Suppressor macrophage treated with lipopolysaccharide for 1 hour (primary cell): ENCODE results near the gene PRR20G.

Experiments used
- DNase-seq, 3 donors: peaks; one replicate each; pipeline ENCODE4 v3.0.0-alpha.2; 2020 to 2022

PRR20G gene

GRCh38 chr3:127262533-127262932 lies 25.3 kb downstream of the PRR20G start:
- no peak for DNase-seq

GRCh38 chr3:127261925-127262324 lies 25.9 kb downstream of the PRR20G start:
- DNase-seq: no peak

- DNase-seq: no peak
These were observed 26.9 kb downstream of the PRR20G start for GRCh38 chr3:127260826-127261555.

- DNase-seq: no peak
These were observed 27.4 kb downstream of the PRR20G start for GRCh38 chr3:127260416-127260815.

- no peak for DNase-seq
These were observed 28.0 kb downstream of the PRR20G start for GRCh38 chr3:127259882-127260281.

- no peak for DNase-seq
These were observed 29.1 kb downstream of the PRR20G start for GRCh38 chr3:127258733-127259132.

- DNase-seq: no peak
These were observed 30.5 kb downstream of the PRR20G start for GRCh38 chr3:127257351-127257750.

GRCh38 chr3:127256733-127257271 lies 31.0 kb downstream of the PRR20G start:
- peak; percentile 30 to 49 (median 32) for DNase-seq

GRCh38 chr3:127256138-127256537 lies 31.7 kb downstream of the PRR20G start:
- no peak for DNase-seq

- no peak for DNase-seq
These were observed 32.3 kb downstream of the PRR20G start for GRCh38 chr3:127255516-127255915.

GRCh38 chr3:127254730-127255129 lies 33.1 kb downstream of the PRR20G start:
- peak; percentile 42 to 61 (median 59) for DNase-seq

GRCh38 chr3:127254033-127254644 lies 33.7 kb downstream of the PRR20G start:
- no peak for DNase-seq

GRCh38 chr3:127253491-127253890 lies 34.4 kb downstream of the PRR20G start:
- no peak for DNase-seq

- DNase-seq: peak in 1 of 3 donors; percentile 11
These were observed 35.4 kb downstream of the PRR20G start for GRCh38 chr3:127252446-127252845.

- DNase-seq: no peak
These were observed 37.8 kb downstream of the PRR20G start for GRCh38 chr3:127250032-127250431.

GRCh38 chr3:127247292-127247691 lies 40.6 kb downstream of the PRR20G start:
- DNase-seq: no peak

- DNase-seq: no peak
These were observed 49.2 kb downstream of the PRR20G start for GRCh38 chr3:127238602-127239001.

GRCh38 chr3:127237835-127238234 lies 50.0 kb downstream of the PRR20G start:
- no peak for DNase-seq

- DNase-seq: no peak
These were observed 52.1 kb downstream of the PRR20G start for GRCh38 chr3:127235706-127236105.

- DNase-seq: no peak
These were observed 53.1 kb downstream of the PRR20G start for GRCh38 chr3:127234778-127235177.
